ENCODE measurements around the gene DPH2.
A peak's percentile ranks its signal among the peaks of the same experiment; 100 is the strongest.

DPH2 gene, protein sequence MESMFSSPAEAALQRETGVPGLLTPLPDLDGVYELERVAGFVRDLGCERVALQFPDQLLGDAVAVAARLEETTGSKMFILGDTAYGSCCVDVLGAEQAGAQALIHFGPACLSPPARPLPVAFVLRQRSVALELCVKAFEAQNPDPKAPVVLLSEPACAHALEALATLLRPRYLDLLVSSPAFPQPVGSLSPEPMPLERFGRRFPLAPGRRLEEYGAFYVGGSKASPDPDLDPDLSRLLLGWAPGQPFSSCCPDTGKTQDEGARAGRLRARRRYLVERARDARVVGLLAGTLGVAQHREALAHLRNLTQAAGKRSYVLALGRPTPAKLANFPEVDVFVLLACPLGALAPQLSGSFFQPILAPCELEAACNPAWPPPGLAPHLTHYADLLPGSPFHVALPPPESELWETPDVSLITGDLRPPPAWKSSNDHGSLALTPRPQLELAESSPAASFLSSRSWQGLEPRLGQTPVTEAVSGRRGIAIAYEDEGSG

DNA sequence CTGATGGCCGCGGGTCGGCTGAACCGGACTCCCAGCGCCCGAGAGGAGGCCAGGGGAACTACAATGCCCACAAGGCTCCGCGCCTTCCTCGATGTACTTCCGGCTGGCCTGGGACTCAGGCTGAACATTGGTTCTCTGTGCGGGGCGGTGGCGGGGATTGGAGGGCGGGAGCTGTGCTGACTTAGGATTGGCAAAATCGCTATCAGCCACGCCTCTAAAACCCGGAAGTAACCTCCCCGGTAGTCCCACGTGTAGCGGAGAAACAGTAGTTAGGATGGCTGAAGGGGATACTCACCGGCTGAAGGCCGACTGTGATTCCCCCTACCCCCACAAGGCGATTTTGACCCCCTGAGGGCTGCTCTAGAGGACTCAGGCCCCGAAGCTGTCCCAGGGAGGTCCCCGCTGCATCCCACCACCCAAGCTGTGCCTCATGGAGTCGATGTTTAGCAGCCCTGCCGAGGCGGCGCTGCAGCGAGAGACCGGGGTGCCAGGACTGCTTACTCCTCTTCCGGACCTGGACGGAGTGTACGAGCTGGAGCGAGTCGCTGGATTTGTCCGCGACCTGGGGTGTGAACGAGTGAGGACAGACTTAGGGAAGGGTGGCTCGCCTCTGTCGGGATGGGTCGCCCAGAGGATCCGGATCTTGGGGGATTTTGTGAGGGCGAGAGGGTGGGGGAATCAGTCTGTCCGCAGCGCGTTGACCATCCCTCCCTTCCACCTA is at the start of gene DPH2:
TSS of gene DPH2 (plus strand) at position 265 of the 721 bp plus-strand sequence. CDS start at position 431, 166 bp downstream.
- no peak for TF ChIP-seq ZNF70 (CRISPR knock-in tag; IDR thresholded peaks at IDR 0.05)
- no peak for TF ChIP-seq ISL1 (CRISPR knock-in tag; IDR thresholded peaks at IDR 0.05)
- TF ChIP-seq, protein P1, sequence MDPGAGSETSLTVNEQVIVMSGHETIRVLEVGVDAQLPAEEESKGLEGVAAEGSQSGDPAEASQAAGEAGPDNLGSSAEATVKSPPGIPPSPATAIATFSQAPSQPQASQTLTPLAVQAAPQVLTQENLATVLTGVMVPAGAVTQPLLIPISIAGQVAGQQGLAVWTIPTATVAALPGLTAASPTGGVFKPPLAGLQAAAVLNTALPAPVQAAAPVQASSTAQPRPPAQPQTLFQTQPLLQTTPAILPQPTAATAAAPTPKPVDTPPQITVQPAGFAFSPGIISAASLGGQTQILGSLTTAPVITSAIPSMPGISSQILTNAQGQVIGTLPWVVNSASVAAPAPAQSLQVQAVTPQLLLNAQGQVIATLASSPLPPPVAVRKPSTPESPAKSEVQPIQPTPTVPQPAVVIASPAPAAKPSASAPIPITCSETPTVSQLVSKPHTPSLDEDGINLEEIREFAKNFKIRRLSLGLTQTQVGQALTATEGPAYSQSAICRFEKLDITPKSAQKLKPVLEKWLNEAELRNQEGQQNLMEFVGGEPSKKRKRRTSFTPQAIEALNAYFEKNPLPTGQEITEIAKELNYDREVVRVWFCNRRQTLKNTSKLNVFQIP (CRISPR knock-in tag; IDR thresholded peaks at IDR 0.05; ENCODE audit: borderline replicate concordance, low read depth) = no peak
- TF ChIP-seq ZNF8 (CRISPR knock-in tag; IDR thresholded peaks at IDR 0.05) = no peak
- TF ChIP-seq ESRRG (CRISPR knock-in tag; IDR thresholded peaks at IDR 0.05) = no peak
- ATAC-seq = peak; percentile 95

DNA sequence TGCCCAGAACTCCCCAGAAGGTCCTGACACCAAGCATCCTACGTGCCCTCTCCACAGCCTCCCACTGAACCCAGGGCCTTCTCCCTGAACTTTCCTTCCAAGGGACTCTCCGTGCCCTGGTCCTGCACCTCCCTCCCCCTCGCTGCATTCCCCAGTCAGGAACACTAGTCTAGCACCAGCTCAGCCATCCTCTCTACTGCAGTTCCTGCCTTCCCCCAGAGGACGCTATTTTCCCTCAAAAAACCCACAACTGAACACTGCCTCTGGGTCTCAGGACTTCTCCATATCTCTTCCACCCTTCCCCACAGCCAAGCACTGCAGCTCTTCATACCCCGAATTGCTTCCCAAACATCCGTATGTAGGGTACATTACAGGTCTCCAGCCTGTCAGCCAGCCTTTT is 48.8 kb upstream of the DPH2 start:
- no peak for TF ChIP-seq PPARA (CRISPR knock-in tag; IDR thresholded peaks at IDR 0.05; ENCODE audit: borderline replicate concordance)
- no peak for TF ChIP-seq BACH2 (CRISPR knock-in tag; IDR thresholded peaks at IDR 0.05; ENCODE audit: borderline replicate concordance)
- no peak for TF ChIP-seq ARNTL (CRISPR knock-in tag; IDR thresholded peaks at IDR 0.05; ENCODE audit: borderline replicate concordance, low read depth)
- TF ChIP-seq ISL1 (CRISPR knock-in tag; IDR thresholded peaks at IDR 0.05) = no peak
- no peak for TF ChIP-seq GLIS3 (CRISPR knock-in tag; IDR thresholded peaks at IDR 0.05)
- peak; percentile 19; the same call in 2 of the 3 replicates for ATAC-seq

DNA sequence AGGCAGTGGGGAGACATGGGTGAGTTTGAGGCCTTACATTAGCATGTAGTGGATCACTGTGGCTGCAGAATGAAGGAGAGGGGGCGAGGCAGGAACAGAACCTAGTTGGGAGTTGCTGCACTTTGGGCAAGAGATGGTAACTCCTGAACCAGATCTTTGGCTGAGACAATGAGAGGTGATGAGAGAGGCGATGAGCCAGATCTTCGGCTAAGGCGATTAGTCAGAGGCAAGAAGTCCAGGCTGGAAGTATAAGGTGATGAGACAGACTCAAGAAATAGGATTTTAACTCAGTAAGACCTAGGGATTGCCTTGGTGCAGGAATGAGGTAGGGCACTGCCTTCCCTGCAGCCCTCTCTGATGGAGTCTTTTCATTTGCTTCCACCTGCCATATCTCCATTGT is 45.3 kb upstream of the DPH2 start:
- ATAC-seq = no peak
- no peak for TF ChIP-seq ZNF8 (CRISPR knock-in tag; IDR thresholded peaks at IDR 0.05)
- TF ChIP-seq ZNF565 (CRISPR knock-in tag; conservative IDR thresholded peaks at IDR 0.05; ENCODE audit: low read depth) = no peak
- TF ChIP-seq, protein P1 (CRISPR knock-in tag; IDR thresholded peaks at IDR 0.05; ENCODE audit: borderline replicate concordance, low read depth) = no peak
- no peak for TF ChIP-seq PPARA (CRISPR knock-in tag; IDR thresholded peaks at IDR 0.05; ENCODE audit: borderline replicate concordance)
- TF ChIP-seq, protein P2, sequence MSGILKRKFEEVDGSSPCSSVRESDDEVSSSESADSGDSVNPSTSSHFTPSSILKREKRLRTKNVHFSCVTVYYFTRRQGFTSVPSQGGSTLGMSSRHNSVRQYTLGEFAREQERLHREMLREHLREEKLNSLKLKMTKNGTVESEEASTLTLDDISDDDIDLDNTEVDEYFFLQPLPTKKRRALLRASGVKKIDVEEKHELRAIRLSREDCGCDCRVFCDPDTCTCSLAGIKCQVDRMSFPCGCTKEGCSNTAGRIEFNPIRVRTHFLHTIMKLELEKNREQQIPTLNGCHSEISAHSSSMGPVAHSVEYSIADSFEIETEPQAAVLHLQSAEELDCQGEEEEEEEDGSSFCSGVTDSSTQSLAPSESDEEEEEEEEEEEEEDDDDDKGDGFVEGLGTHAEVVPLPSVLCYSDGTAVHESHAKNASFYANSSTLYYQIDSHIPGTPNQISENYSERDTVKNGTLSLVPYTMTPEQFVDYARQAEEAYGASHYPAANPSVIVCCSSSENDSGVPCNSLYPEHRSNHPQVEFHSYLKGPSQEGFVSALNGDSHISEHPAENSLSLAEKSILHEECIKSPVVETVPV (CRISPR knock-in tag; IDR thresholded peaks at IDR 0.05) = no peak

DNA sequence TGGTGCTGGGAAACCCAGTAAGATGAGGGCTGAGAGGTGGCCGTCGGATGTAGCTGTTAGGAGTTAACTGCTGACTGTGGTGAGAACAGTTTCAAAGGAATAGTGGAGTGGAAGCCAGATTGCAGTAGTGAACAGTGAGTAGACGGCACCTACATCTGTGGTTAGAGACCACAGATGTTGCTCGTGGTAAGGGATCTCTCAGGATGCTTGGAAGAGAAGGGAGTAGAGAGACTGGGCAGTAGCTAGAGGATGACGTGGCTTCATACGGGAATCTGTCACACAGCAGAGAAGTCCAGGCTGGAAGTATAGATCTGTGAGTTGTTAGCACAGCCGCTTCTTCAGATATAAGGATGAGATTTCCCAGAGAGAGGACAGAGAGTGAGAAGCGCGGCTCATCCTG is 44.0 kb upstream of the DPH2 start:
- ATAC-seq = no peak
- TF ChIP-seq CSDC2 (CRISPR knock-in tag; IDR thresholded peaks at IDR 0.05) (no peak), OSR1 (CRISPR knock-in tag; IDR thresholded peaks at IDR 0.05) (no peak), ESRRG (CRISPR knock-in tag; IDR thresholded peaks at IDR 0.05) (no peak), ZC3H10 (CRISPR knock-in tag; IDR thresholded peaks at IDR 0.05) (no peak)
- TF ChIP-seq, protein P3, sequence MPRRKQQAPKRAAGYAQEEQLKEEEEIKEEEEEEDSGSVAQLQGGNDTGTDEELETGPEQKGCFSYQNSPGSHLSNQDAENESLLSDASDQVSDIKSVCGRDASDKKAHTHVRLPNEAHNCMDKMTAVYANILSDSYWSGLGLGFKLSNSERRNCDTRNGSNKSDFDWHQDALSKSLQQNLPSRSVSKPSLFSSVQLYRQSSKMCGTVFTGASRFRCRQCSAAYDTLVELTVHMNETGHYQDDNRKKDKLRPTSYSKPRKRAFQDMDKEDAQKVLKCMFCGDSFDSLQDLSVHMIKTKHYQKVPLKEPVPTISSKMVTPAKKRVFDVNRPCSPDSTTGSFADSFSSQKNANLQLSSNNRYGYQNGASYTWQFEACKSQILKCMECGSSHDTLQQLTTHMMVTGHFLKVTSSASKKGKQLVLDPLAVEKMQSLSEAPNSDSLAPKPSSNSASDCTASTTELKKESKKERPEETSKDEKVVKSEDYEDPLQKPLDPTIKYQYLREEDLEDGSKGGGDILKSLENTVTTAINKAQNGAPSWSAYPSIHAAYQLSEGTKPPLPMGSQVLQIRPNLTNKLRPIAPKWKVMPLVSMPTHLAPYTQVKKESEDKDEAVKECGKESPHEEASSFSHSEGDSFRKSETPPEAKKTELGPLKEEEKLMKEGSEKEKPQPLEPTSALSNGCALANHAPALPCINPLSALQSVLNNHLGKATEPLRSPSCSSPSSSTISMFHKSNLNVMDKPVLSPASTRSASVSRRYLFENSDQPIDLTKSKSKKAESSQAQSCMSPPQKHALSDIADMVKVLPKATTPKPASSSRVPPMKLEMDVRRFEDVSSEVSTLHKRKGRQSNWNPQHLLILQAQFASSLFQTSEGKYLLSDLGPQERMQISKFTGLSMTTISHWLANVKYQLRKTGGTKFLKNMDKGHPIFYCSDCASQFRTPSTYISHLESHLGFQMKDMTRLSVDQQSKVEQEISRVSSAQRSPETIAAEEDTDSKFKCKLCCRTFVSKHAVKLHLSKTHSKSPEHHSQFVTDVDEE (CRISPR knock-in tag; IDR thresholded peaks at IDR 0.05) = no peak
